GM19395 (cell line): ENCODE data around the gene SLC27A6.
"Not testable (repeated sequence)": the region's sequence is repeated elsewhere in the genome, so short reads cannot be mapped to it uniquely, and the experiment has no call there.

Experiments
- ATAC-seq: cut with Tn5 transposase; IDR thresholded peaks from one replicate; pipeline ENCODE4 v1.9.1; 2021; ENCODE audit warnings: mild to moderate bottlenecking, moderate library complexity; ENCODE audit not compliant: unreplicated experiment

SLC27A6 gene

GRCh38 chr5:128988476-128988875, 23.2 kb downstream of the SLC27A6 start:
- no peak for ATAC-seq

GRCh38 chr5:129001841-129002526, 36.7 kb downstream of the SLC27A6 start:
- ATAC-seq, result no peak

GRCh38 chr5:129002527-129002842, 37.2 kb downstream of the SLC27A6 start:
- no peak for ATAC-seq

DNA sequence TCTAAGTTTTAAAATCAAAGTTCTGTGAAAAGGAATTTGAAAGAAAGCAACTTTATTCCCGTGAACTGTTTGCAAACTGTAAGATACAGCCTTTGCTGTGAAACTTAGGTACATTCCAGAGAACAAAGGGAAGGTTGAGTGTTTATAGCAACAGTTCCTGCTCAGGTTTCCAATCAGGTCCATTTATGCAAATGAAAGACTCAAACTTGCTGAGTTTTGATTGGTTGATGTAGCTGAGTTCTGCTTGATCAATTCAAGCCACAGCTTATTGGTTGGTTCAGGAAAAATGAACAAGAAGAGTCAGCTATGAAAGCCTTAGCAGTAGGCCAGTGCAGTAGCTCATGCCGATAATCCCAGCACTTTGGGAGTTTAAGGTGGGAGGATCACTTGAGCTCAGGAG, 37.9 kb downstream of the SLC27A6 start:
- ATAC-seq, result no peak

- no peak for ATAC-seq
Measured at GRCh38 chr5:129014185-129014584, 48.9 kb downstream of the SLC27A6 start.

- no peak for ATAC-seq
Measured at GRCh38 chr5:129018837-129019236, 53.5 kb downstream of the SLC27A6 start.

GRCh38 chr5:129019401-129019908, 54.2 kb downstream of the SLC27A6 start:
- ATAC-seq, result no peak

GRCh38 chr5:129020683-129021082, 55.4 kb downstream of the SLC27A6 start:
- ATAC-seq, result no peak

GRCh38 chr5:129021744-129022143, 56.5 kb downstream of the SLC27A6 start:
- no peak for ATAC-seq

DNA sequence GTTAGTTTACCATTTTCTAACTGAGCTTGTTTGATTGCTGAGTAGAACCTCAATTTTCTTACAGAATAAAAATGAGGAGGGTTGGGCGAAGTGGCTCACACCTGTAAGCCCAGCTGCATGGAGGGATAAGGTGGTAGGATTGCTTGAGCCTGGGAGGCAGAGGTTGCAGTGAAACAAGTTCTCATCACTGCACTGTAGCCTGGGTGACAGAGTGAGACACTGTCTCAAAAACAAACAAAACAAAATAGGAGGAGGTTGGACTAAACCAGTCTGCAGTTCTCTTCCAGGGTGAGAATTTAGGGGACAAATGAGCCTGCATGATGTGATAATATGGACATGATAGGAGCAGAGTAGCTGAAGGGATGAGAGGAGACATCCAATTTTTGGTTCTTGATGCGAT, 57.3 kb downstream of the SLC27A6 start:
- ATAC-seq, result no peak

GRCh38 chr5:129027260-129027659, 62.0 kb downstream of the SLC27A6 start:
- ATAC-seq, result no peak

GRCh38 chr5:129031886-129032683, 66.8 kb downstream of the SLC27A6 start:
- ATAC-seq, result no peak

DNA sequence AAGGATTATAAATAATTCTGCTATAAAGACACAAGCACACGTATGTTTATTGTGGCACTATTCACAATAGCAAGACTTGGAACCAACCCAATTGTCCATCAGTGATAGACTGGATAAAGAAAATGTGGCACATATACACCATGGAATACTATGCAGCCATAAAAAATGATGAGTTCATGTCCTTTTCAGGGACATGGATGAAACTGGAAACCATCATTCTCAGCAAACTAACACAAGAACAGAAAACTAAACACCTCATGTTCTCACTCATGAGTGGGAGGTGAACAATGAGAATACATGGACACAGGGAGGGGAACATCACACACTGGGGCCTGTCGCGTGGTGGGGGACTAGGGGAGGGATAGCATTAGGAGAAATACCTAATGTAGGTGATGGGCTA, 71.0 kb downstream of the SLC27A6 start:
- ATAC-seq, result not testable (repeated sequence)

GRCh38 chr5:129041196-129041881, 76.1 kb downstream of the SLC27A6 start:
- no peak for ATAC-seq

GRCh38 chr5:129042306-129042705, 77.0 kb downstream of the SLC27A6 start:
- ATAC-seq, result no peak

DNA sequence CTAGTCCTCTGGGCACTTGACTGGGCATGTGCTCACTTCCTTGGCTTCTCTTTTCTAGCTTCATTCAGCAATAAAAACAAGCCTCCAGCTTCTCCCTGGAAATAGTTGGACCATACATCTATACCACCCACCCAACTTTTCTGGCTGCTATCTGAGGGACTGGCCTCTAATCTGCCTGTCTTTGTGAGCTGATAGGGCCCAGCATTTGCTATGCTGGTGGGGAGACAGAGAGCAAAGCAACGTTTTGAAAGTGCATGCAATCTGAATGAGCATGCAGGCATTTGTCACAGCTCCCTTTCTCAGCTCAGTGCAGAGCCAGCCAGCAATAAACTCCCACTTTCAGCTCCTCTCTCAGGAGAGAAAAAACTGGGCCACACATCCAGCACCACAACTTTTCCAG, 78.6 kb downstream of the SLC27A6 start:
- ATAC-seq, result no peak

DNA sequence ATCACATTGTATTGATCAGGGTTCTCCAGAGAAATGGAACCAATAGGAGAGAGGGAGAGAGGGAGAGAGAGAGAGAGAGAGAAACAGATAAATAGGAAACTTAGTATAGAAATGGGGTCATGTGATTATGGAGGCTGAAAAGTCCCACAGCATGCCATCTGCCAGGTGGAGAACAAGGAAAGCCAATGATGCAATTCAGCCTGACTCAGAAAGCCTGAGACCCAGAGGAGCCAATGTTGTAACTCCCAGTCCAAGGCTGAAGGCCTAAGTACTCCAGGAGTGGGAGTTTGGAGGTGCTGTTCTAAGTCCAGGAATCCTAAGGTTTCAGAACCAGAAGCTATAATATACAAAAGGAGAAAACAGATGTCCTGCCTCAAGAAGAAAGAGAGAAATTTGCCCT, 80.9 kb downstream of the SLC27A6 start:
- ATAC-seq, result no peak

DNA sequence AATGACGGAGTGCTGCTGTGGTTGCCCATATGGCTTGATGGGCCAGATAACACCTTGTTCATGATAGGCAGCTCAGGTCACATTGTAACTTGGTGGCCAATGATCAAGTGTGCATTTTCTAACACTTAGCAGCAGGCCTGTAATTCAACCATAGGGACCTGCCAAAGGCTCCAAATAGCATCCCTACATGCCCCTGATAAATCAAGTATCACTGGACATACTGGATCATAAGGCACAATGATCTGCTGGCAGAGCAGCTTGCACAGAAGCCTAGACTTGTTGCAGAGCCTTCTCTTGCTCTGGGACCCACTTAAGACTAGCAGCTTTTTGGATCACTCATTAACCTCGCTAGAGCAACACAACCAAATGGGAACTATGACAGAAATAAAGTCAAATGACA, 83.2 kb downstream of the SLC27A6 start:
- no peak for ATAC-seq

DNA sequence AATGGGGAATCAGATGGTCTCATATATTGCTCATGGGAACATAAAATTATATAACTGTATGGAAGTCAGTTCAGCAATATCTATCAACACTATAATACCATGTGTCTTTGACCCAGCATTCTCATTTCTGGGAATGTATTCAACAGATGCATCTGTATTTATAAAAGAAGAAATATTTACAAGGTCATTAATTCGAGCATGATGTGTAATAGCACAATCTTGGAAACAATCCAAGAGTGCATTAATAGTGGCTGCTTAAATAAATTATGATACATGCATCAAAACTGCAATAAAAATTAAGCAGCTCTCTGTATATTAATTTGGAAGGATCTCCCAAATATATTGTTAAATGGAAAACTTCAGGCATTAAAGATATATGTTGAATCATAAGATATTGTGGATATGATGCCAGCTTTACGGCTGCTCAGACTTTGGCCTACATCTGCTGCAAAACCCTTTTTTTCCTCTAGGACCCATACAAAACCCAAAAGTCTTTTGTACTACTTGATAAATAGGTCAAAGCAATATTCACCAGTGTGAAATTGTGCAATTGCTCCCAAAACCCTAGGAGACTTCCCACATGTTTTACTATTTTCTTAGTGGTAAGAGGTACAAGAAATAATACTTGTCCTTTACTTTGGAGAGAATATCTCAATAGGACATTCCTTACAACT, 84.0 kb downstream of the SLC27A6 start:
- ATAC-seq, result no peak

DNA sequence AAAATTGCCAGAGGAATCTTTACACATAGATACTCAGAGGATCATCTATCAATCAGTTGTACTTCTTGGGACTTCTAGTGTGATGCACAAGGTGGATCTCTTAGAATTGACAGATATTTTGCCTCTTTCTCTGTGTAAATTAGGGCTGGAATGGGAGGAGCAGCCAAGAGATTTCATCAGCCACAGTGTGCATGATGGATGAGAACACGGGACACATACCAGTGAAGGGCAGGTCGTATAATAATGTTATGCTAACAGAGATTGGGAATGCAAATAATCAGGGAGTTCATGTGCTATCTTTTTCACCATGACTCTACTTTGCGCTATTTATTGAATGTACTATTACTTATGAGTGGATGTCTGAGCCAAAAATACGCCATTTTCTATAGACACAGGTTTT, 86.0 kb downstream of the SLC27A6 start:
- ATAC-seq, result no peak

DNA sequence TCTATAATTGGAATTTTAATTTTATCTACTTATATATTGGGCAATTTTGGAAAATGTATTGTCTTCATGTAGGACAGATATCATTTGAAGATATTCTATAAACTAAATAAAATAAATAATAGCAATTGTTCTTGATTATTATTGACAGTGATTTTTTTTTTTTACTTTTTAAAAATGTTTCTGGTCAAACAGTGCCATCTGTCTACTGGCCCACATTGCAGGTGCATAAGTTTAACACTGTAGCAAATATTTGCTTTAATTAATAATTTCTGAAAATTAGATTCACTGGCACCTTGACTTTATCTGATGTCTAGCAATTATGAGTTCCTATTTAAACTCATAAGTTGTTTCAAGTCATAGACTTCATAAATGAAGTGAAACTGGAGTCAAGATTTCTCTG, 88.2 kb downstream of the SLC27A6 start:
- ATAC-seq, result no peak
